NB4 (cell line): ENCODE measurements around the gene PDLIM5.

ENCODE experiments used
- CTCF ChIP-seq: IDR thresholded peaks from one replicate; pipeline ENCODE4 v1.5.1; 2012; ENCODE audit warnings: low read depth, low read length
- MYC ChIP-seq: IDR thresholded peaks from 2 replicates; pipeline ENCODE4 v1.6.1; 2011; ENCODE audit warnings: low read depth, low read length
- POLR2A ChIP-seq: IDR thresholded peaks from 2 replicates; pipeline ENCODE4 v1.6.1; 2011; ENCODE audit warnings: mild to moderate bottlenecking; ENCODE audit not compliant: insufficient read length; ENCODE audit errors: extremely low read depth

- TF ChIP-seq CTCF (no peak), POLR2A (no peak), MYC (no peak)
Measured at GRCh38 chr4:94680176-94680862, 228.6 kb downstream of the PDLIM5 start.
